Measurements from ENCODE around the gene RASGEF1C.

The RASGEF1C gene

GRCh38 chr5:180053061-180053602 lies 155.9 kb downstream of the RASGEF1C start:
- FAIRE-seq (no peak), DNase-seq (ENCODE audit: insufficient read length, low spot score) (no peak)
- no peak for TF ChIP-seq POLR2A (IDR thresholded peaks at IDR 0.05; ENCODE audit: low read depth, low read length)

DNA sequence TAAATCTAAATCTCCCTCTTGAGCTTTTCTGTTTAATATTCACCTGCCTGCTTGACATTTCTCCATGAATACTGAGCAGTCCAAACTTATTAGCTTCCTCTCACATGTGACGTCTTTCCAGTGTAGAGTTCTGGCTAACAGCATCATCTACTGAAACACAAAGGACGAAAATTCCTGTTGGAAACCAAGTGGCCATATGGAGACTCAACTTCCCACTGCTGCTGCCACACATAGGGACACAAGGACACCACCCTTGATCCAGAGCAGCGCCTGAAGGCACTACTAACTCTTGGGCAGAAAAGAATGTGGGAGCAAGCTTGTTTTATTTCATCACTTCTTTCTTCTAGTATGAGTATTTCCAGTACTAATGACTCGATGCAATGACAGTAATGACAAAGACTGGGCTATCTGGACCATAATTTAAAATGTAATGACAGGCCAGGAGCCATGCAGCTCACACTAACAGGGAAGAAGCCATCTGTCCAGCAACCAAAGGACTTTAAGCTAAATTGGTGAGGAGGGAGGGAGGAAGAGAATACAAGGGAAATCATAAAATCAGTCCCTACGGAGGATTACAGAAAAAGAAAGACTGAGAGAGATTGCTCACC lies 156.7 kb downstream of the RASGEF1C start:
- DNase-seq (ENCODE audit: insufficient read length, low spot score) (no peak), FAIRE-seq (no peak)
- no peak for TF ChIP-seq POLR2A (IDR thresholded peaks at IDR 0.05; ENCODE audit: low read depth, low read length)

Measured in H54 (cell line).